SK-N-MC (cell line): ENCODE measurements around the gene TMCC2.

Experiments used
- DNase-seq: peaks from one replicate; pipeline ENCODE4 v3.0.0-alpha.2; 2011; ENCODE audit warnings: low read depth, low spot score
- H3K27ac ChIP-seq: fragments of 200-600 bp; sonication (generic); 2 replicates; pipeline ENCODE4 v1.5.1; 2016; ENCODE audit warnings: mixed run types
- H3K36me3 ChIP-seq: fragments of 200-600 bp; sonication (generic); 2 replicates; pipeline ENCODE4 v1.6.1; 2017; ENCODE audit warnings: antibody characterized with exemption, low read length, mixed read lengths; ENCODE audit not compliant: insufficient read depth
- H3K4me3 ChIP-seq: fragments of 200-600 bp; sonication (generic); 2 replicates; pipeline ENCODE4 v1.5.1; 2016
- H3K9ac ChIP-seq: fragments of 200-600 bp; sonication (generic); 2 replicates; pipeline ENCODE4 v1.8.0; 2017; ENCODE audit warnings: mixed run types, mixed read lengths; ENCODE audit not compliant: insufficient read length
- H3K9me3 ChIP-seq: fragments of 200-600 bp; sonication (generic); 2 replicates; pipeline ENCODE4 v1.6.1; 2017; ENCODE audit warnings: low read depth, mild to moderate bottlenecking, antibody characterized with exemption, low read length, moderate library complexity, mixed read lengths
- EZH2 ChIP-seq: fragments of 200-600 bp; sonication (generic); IDR thresholded peaks from one replicate; pipeline ENCODE4 v1.6.1; 2017; ENCODE audit warnings: antibody characterized with exemption
- FOXP2 ChIP-seq: optimal IDR thresholded peaks from 2 replicates; pipeline ENCODE3; 2011; ENCODE audit warnings: mild to moderate bottlenecking, moderate library complexity; ENCODE audit not compliant: insufficient read depth; ENCODE audit errors: extremely low read length, control extremely low read depth
- POLR2AphosphoS5 ChIP-seq: IDR thresholded peaks from 2 replicates; pipeline ENCODE4 v1.6.1; 2012; ENCODE audit warnings: mild to moderate bottlenecking, low read depth, low read length, borderline replicate concordance

The TMCC2 gene

GRCh38 chr1:205312866-205313562, 85.3 kb downstream of the TMCC2 start:
- Histone ChIP-seq H3K4me3 (no peak overlapping the region), H3K9ac (no peak overlapping the region), H3K27ac (no peak overlapping the region)

GRCh38 chr1:205313563-205314308, 86.0 kb downstream of the TMCC2 start:
- DNase-seq = no peak
- H3K36me3 ChIP-seq = no peaks in the 10 kb centered on the region
- TF ChIP-seq EZH2 (no peak), FOXP2 (no peak), POLR2AphosphoS5 (no peak)
- H3K27ac ChIP-seq = no peak overlapping the region
- H3K4me3 ChIP-seq = no peak overlapping the region
- no peaks in the 10 kb centered on the region for H3K9me3 ChIP-seq
- H3K9ac ChIP-seq = no peak overlapping the region

More at GRCh38 chr1:205312866-205313562, 85.3 kb downstream of the TMCC2 start:
- no peak for DNase-seq
- Histone ChIP-seq H3K9me3 (no peaks in the 10 kb centered on the region), H3K36me3 (no peaks in the 10 kb centered on the region)
- TF ChIP-seq FOXP2 (no peak), EZH2 (no peak), POLR2AphosphoS5 (no peak)

GRCh38 chr1:205315008-205315618, 87.4 kb downstream of the TMCC2 start:
- DNase-seq = no peak
- Histone ChIP-seq H3K9me3 (no peaks in the 10 kb centered on the region), H3K9ac (no peak overlapping the region), H3K4me3 (no peak overlapping the region), H3K27ac (no peak overlapping the region), H3K36me3 (no peaks in the 10 kb centered on the region)
- TF ChIP-seq POLR2AphosphoS5 = no peak
- no peak for TF ChIP-seq FOXP2
- TF ChIP-seq EZH2 = no peak

- H3K9me3 ChIP-seq = no peaks in the 10 kb centered on the region
- no peak overlapping the region for H3K4me3 ChIP-seq
- H3K9ac ChIP-seq = no peak overlapping the region
- TF ChIP-seq POLR2AphosphoS5 (no peak), FOXP2 (no peak), EZH2 (no peak)
- DNase-seq = no peak
- H3K36me3 ChIP-seq = no peaks in the 10 kb centered on the region
- H3K27ac ChIP-seq = no peak overlapping the region
These were observed 88.4 kb downstream of the TMCC2 start for GRCh38 chr1:205316161-205316566.

- no peak for DNase-seq
- Histone ChIP-seq H3K27ac (no peak overlapping the region), H3K4me3 (no peak overlapping the region)
These were observed 89.7 kb downstream of the TMCC2 start for GRCh38 chr1:205317311-205317917.

GRCh38 chr1:205318231-205318991, 90.7 kb downstream of the TMCC2 start:
- H3K4me3 ChIP-seq = no peak overlapping the region
- no peak overlapping the region for H3K9ac ChIP-seq

More at GRCh38 chr1:205317311-205317917, 89.7 kb downstream of the TMCC2 start:
- Histone ChIP-seq H3K9me3 (no peaks in the 10 kb centered on the region), H3K36me3 (no peaks in the 10 kb centered on the region), H3K9ac (no peak overlapping the region)
- TF ChIP-seq POLR2AphosphoS5 = no peak
- no peak for TF ChIP-seq FOXP2
- TF ChIP-seq EZH2 = no peak

GRCh38 chr1:205319081-205320018, 91.6 kb downstream of the TMCC2 start:
- H3K36me3 ChIP-seq = no peaks in the 10 kb centered on the region
- no peak overlapping the region for H3K9ac ChIP-seq
- H3K4me3 ChIP-seq = no peak overlapping the region
- H3K27ac ChIP-seq = no peak overlapping the region
- H3K9me3 ChIP-seq = no peaks in the 10 kb centered on the region
- DNase-seq = no peak
- TF ChIP-seq EZH2 = no peak
- no peak for TF ChIP-seq POLR2AphosphoS5
- no peak for TF ChIP-seq FOXP2

More at GRCh38 chr1:205318231-205318991, 90.7 kb downstream of the TMCC2 start:
- Histone ChIP-seq H3K9me3 (no peaks in the 10 kb centered on the region), H3K36me3 (no peaks in the 10 kb centered on the region), H3K27ac (no peak overlapping the region)
- TF ChIP-seq POLR2AphosphoS5 (no peak), EZH2 (no peak), FOXP2 (no peak)
- no peak for DNase-seq
